HepG2 (cell line): Measurements from ENCODE around the gene CLDN15. TPM values are rescaled to one million over a fixed set of nuclear protein-coding genes. Genes with fewer than 3 reads are reported as not detected.

ENCODE experiments used
- DNMT3B ChIP-seq: conservative IDR thresholded peaks from 2 replicates; pipeline ENCODE4 v1.6.1; 2016; ENCODE audit warnings: missing biosample characterization, control low read depth
- FOSL1 ChIP-seq: sonication (generic); formaldehyde crosslinking; IDR thresholded peaks from 2 replicates; pipeline ENCODE4 v1.9.0; 2021; ENCODE audit warnings: missing genetic modification reagents, borderline replicate concordance
- HOXA7 ChIP-seq: sonication (generic); formaldehyde crosslinking; IDR thresholded peaks from 2 replicates; pipeline ENCODE4 v1.8.1; 2022; ENCODE audit warnings: mild to moderate bottlenecking, missing genetic modification reagents, moderate library complexity
- MTF2 ChIP-seq: sonication (generic); formaldehyde crosslinking; IDR thresholded peaks from 2 replicates; pipeline ENCODE4 v1.5.0; 2020; ENCODE audit warnings: missing genetic modification reagents, borderline replicate concordance
- NFYB ChIP-seq: sonication (generic); formaldehyde crosslinking; IDR thresholded peaks from 2 replicates; pipeline ENCODE4 v1.4.0; 2020; ENCODE audit warnings: missing genetic modification reagents
- POLR2A ChIP-seq, 2 experiments: IDR thresholded peaks; 2 replicates each; pipeline ENCODE4 v1.6.1; 2011; ENCODE audit warnings: low read depth in 2 of 2, low read length in 2 of 2, mild to moderate bottlenecking in 1 of 2, moderate library complexity in 1 of 2; ENCODE audit not compliant: insufficient read depth in 1 of 2
- SCMH1 ChIP-seq: sonication (generic); formaldehyde crosslinking; IDR thresholded peaks from 2 replicates; pipeline ENCODE4 v1.9.0; 2021; ENCODE audit warnings: missing genetic modification reagents, mild to moderate bottlenecking, borderline replicate concordance
- SMAD1 ChIP-seq: sonication (generic); formaldehyde crosslinking; IDR thresholded peaks from 2 replicates; pipeline ENCODE4 v1.4.0; 2020; ENCODE audit warnings: missing genetic modification reagents, low read depth, mild to moderate bottlenecking, borderline replicate concordance
- SMARCC2 ChIP-seq: fragments of 450-650 bp; IDR thresholded peaks from 2 replicates; pipeline ENCODE4 v1.6.1; 2017; ENCODE audit warnings: antibody characterized with exemption, mild to moderate bottlenecking
- TIGD3 ChIP-seq: sonication (generic); formaldehyde crosslinking; IDR thresholded peaks from 2 replicates; pipeline ENCODE4 v1.5.1; 2020; ENCODE audit warnings: mild to moderate bottlenecking, missing genetic modification reagents, borderline replicate concordance
- ZC3H4 ChIP-seq: sonication (generic); formaldehyde crosslinking; IDR thresholded peaks from 2 replicates; pipeline ENCODE4 v1.4.0; 2020; ENCODE audit warnings: missing genetic modification reagents, borderline replicate concordance
- ZIK1 ChIP-seq: sonication (generic); formaldehyde crosslinking; IDR thresholded peaks from 2 replicates; pipeline ENCODE4 v1.5.0; 2020; ENCODE audit warnings: mild to moderate bottlenecking, low read depth, missing genetic modification reagents, borderline replicate concordance
- ZNF296 ChIP-seq: sonication (generic); formaldehyde crosslinking; conservative IDR thresholded peaks from 2 replicates; pipeline ENCODE4 v1.5.0; 2020; ENCODE audit warnings: mild to moderate bottlenecking, missing genetic modification reagents
- ZNF501 ChIP-seq: sonication (generic); formaldehyde crosslinking; IDR thresholded peaks from 2 replicates; pipeline ENCODE4 v1.5.1; 2020; ENCODE audit warnings: mild to moderate bottlenecking, moderate library complexity, missing genetic modification reagents
- ZNF710 ChIP-seq: sonication (generic); formaldehyde crosslinking; IDR thresholded peaks from 2 replicates; pipeline ENCODE4 v1.5.0; 2020; ENCODE audit warnings: mild to moderate bottlenecking, missing genetic modification reagents, borderline replicate concordance
- polyA plus RNA-seq, 8 experiments: library from polyadenylated mRNA; depleted of rRNA in 3 of 8; stranded (reverse) in 7 of 8; unstranded in 1 of 8; fragments of >200 nt; fragmentation: Illumina TruSeq in 4 of 8; extraction: Trizol in 4 of 8; gene quantifications; 2 replicates each; pipeline versions ENCODE4 v1.2.1 to v1.2.3, GENCODE V29; 2011 to 2016; ENCODE audit warnings: low read depth in 4 of 8, missing spikeins in 1 of 8, mixed read lengths in 1 of 8; ENCODE audit not compliant: insufficient read depth in 1 of 8
- total RNA-seq, 5 experiments: library from RNA; depleted of rRNA; stranded (reverse); fragments of >200 nt; fragmentation: Illumina TruSeq; extraction: Trizol; gene quantifications; 2 replicates each; pipeline ENCODE4 v1.2.3, GENCODE V29; 2016; ENCODE audit warnings: low read depth in 1 of 5
- TF ChIP-seq, protein P1 (sequence below): sonication (generic); formaldehyde crosslinking; IDR thresholded peaks from 2 replicates; pipeline ENCODE4; 2020; ENCODE audit warnings: missing genetic modification reagents, mild to moderate bottlenecking, borderline replicate concordance
- TF ChIP-seq, protein P2 (sequence below): IDR thresholded peaks from 2 replicates; pipeline ENCODE4 v1.6.1; 2012; ENCODE audit warnings: low read length, improper control_type of control experiment

CLDN15 gene
- total and polyA plus RNA-seq, 2 of the 13 experiments (the other 11 are each of a cell fraction or from before 2014, with no cell fraction given), result 7.1 to 17.8 TPM

DNA sequence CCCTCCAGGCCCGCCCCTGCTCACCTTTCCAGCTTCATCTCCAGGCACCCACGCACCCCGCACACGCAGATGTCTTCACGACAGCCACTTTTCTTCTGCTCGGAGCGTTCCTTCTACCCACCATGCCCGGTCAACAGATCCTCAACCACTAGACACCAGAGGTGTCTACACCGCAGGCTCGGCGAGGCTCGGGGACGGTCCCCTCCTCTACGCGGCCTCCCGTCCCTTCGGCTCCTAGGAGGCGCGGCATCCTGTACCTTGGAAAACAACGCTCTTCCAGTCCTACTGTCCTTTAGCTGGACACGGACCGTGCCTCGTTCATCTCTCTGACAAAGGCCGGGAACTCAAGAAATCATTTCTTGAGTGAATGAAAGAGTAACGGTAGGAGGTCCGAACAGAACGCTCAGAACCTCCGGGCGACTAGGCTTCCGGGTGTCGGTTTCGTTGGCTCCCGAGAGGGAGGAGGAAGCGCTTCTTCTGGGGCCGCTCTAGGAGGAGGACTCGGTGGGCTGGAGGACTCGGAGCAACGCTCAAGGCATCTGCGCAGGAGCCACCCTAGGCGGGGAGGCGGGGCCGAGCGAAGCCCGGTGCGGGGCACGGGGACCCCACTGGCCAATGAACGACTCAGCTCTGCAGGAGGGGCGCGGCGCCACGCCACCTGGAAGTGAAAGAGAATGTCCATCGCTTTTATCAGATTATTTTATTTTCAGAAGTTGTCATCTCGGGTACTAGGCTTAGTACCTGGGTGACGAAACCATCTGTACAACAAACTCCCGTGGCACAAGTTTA, 14.5 kb upstream of the CLDN15 start (continued):
- TF ChIP-seq, protein P1, sequence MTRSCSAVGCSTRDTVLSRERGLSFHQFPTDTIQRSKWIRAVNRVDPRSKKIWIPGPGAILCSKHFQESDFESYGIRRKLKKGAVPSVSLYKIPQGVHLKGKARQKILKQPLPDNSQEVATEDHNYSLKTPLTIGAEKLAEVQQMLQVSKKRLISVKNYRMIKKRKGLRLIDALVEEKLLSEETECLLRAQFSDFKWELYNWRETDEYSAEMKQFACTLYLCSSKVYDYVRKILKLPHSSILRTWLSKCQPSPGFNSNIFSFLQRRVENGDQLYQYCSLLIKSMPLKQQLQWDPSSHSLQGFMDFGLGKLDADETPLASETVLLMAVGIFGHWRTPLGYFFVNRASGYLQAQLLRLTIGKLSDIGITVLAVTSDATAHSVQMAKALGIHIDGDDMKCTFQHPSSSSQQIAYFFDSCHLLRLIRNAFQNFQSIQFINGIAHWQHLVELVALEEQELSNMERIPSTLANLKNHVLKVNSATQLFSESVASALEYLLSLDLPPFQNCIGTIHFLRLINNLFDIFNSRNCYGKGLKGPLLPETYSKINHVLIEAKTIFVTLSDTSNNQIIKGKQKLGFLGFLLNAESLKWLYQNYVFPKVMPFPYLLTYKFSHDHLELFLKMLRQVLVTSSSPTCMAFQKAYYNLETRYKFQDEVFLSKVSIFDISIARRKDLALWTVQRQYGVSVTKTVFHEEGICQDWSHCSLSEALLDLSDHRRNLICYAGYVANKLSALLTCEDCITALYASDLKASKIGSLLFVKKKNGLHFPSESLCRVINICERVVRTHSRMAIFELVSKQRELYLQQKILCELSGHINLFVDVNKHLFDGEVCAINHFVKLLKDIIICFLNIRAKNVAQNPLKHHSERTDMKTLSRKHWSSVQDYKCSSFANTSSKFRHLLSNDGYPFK (CRISPR knock-in tag), result peak; percentile 65; the same call in 1 of the 2 replicates
- no peak for TF ChIP-seq SMARCC2
- TF ChIP-seq SCMH1 (CRISPR knock-in tag), result no peak
- TF ChIP-seq MTF2 (CRISPR knock-in tag), result 0 out of 2 replicates have a peak, but pooled peaks have one; percentile 78
- TF ChIP-seq DNMT3B (CRISPR knock-in tag), result 0 out of 2 replicates have a peak, but pooled peaks have one; percentile 44
- no peak for TF ChIP-seq HOXA7 (CRISPR knock-in tag)
- TF ChIP-seq FOSL1 (CRISPR knock-in tag), result no peak
- TF ChIP-seq POLR2A (IDR thresholded peaks at IDR 0.05; ENCODE audit: insufficient read depth in 1 of 2, low read depth in 2 of 2, low read length in 2 of 2), result peak; percentile 73 to 82
- no peak for TF ChIP-seq ZNF710 (CRISPR knock-in tag)
- TF ChIP-seq, protein P2, sequence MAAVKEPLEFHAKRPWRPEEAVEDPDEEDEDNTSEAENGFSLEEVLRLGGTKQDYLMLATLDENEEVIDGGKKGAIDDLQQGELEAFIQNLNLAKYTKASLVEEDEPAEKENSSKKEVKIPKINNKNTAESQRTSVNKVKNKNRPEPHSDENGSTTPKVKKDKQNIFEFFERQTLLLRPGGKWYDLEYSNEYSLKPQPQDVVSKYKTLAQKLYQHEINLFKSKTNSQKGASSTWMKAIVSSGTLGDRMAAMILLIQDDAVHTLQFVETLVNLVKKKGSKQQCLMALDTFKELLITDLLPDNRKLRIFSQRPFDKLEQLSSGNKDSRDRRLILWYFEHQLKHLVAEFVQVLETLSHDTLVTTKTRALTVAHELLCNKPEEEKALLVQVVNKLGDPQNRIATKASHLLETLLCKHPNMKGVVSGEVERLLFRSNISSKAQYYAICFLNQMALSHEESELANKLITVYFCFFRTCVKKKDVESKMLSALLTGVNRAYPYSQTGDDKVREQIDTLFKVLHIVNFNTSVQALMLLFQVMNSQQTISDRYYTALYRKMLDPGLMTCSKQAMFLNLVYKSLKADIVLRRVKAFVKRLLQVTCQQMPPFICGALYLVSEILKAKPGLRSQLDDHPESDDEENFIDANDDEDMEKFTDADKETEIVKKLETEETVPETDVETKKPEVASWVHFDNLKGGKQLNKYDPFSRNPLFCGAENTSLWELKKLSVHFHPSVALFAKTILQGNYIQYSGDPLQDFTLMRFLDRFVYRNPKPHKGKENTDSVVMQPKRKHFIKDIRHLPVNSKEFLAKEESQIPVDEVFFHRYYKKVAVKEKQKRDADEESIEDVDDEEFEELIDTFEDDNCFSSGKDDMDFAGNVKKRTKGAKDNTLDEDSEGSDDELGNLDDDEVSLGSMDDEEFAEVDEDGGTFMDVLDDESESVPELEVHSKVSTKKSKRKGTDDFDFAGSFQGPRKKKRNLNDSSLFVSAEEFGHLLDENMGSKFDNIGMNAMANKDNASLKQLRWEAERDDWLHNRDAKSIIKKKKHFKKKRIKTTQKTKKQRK, result no peak
- no peak for TF ChIP-seq ZNF296
- no peak; the same call in 1 of the 2 replicates for TF ChIP-seq TIGD3 (CRISPR knock-in tag)
- TF ChIP-seq ZC3H4 (CRISPR knock-in tag), result no peak
- TF ChIP-seq NFYB, result peak; percentile 69
- TF ChIP-seq ZIK1 (CRISPR knock-in tag), result no peak
- peak; percentile 18; the same call in 1 of the 2 replicates for TF ChIP-seq ZNF501 (CRISPR knock-in tag)
- no peak for TF ChIP-seq SMAD1 (CRISPR knock-in tag)
